HepG2 (cell line): ENCODE data around the gene ATP8A1. TPM values are rescaled to one million over a fixed set of nuclear protein-coding genes. Genes with fewer than 3 reads are reported as not detected.

ENCODE experiments used
- ATAD3A ChIP-seq: sonication (generic); formaldehyde crosslinking; IDR thresholded peaks from 2 replicates; pipeline ENCODE4 v1.4.0; 2020; ENCODE audit warnings: missing genetic modification reagents
- DNMT1 ChIP-seq: sonication (generic); formaldehyde crosslinking; IDR thresholded peaks from 2 replicates; pipeline ENCODE4 v1.5.1; 2020; ENCODE audit warnings: mild to moderate bottlenecking, missing genetic modification reagents
- EED ChIP-seq: sonication (generic); formaldehyde crosslinking; IDR thresholded peaks from 2 replicates; pipeline ENCODE4 v1.5.0; 2020; ENCODE audit warnings: mild to moderate bottlenecking, missing genetic modification reagents
- ERF ChIP-seq: IDR thresholded peaks from 2 replicates; pipeline ENCODE4 v1.6.1; 2018; ENCODE audit warnings: missing biosample characterization, missing genetic modification reagents
- GMEB1 ChIP-seq: sonication (generic); formaldehyde crosslinking; IDR thresholded peaks from 2 replicates; pipeline ENCODE4 v1.5.1; 2020; ENCODE audit warnings: missing genetic modification reagents, mild to moderate bottlenecking, borderline replicate concordance
- HCFC1 ChIP-seq: fragments of 150-350 bp; IDR thresholded peaks from 2 replicates; pipeline ENCODE4 v1.6.1; 2014; ENCODE audit warnings: low read depth, low read length
- HDAC1 ChIP-seq: sonication (generic); formaldehyde crosslinking; IDR thresholded peaks from 2 replicates; pipeline ENCODE4 v1.5.1; 2020; ENCODE audit warnings: mild to moderate bottlenecking, missing genetic modification reagents
- HNF4G ChIP-seq, 2 experiments: sonication (generic) in 1 of 2; formaldehyde crosslinking in 1 of 2; IDR thresholded peaks; 2 replicates each; pipeline versions ENCODE4 v1.4.0 to v1.6.1; 2011 to 2020; ENCODE audit warnings: borderline replicate concordance in 2 of 2, low read depth in 2 of 2, mild to moderate bottlenecking in 2 of 2, low read length in 1 of 2, missing genetic modification reagents in 1 of 2, moderate library complexity in 1 of 2
- IRF1 ChIP-seq: sonication (generic); formaldehyde crosslinking; IDR thresholded peaks from 2 replicates; pipeline ENCODE4 v1.4.0; 2020; ENCODE audit warnings: low read depth, mild to moderate bottlenecking, missing genetic modification reagents
- KDM6A ChIP-seq: IDR thresholded peaks from 2 replicates; pipeline ENCODE4 v1.6.1; 2016; ENCODE audit warnings: low read depth
- LBX2 ChIP-seq: sonication (generic); formaldehyde crosslinking; IDR thresholded peaks from 2 replicates; pipeline ENCODE4 v1.5.0; 2020; ENCODE audit warnings: missing genetic modification reagents, mild to moderate bottlenecking, borderline replicate concordance
- NFE2L1 ChIP-seq: sonication (generic); formaldehyde crosslinking; IDR thresholded peaks from 2 replicates; pipeline ENCODE4 v1.4.0; 2020; ENCODE audit warnings: missing genetic modification reagents, mild to moderate bottlenecking, borderline replicate concordance
- NR0B2 ChIP-seq: sonication (generic); formaldehyde crosslinking; IDR thresholded peaks from 2 replicates; pipeline ENCODE4 v1.4.0; 2020; ENCODE audit warnings: mild to moderate bottlenecking, missing genetic modification reagents
- PHF20 ChIP-seq: sonication (generic); formaldehyde crosslinking; IDR thresholded peaks from 2 replicates; pipeline ENCODE4 v1.5.0; 2020; ENCODE audit warnings: mild to moderate bottlenecking, missing genetic modification reagents
- SMYD3 ChIP-seq: sonication (generic); formaldehyde crosslinking; IDR thresholded peaks from 2 replicates; pipeline ENCODE4 v1.8.1; 2023; ENCODE audit warnings: mild to moderate bottlenecking, missing genetic modification reagents
- TAF1 ChIP-seq: sonication (generic); formaldehyde crosslinking; IDR thresholded peaks from 2 replicates; pipeline ENCODE4 v1.4.0; 2020; ENCODE audit warnings: missing genetic modification reagents
- ZBTB1 ChIP-seq: sonication (generic); formaldehyde crosslinking; IDR thresholded peaks from 2 replicates; pipeline ENCODE4 v1.4.0; 2020; ENCODE audit warnings: missing genetic modification reagents, borderline replicate concordance
- ZBTB10 ChIP-seq: sonication (generic); formaldehyde crosslinking; IDR thresholded peaks from 2 replicates; pipeline ENCODE4 v1.4.0; 2020; ENCODE audit warnings: missing genetic modification reagents, borderline replicate concordance
- ZBTB42 ChIP-seq: sonication (generic); formaldehyde crosslinking; IDR thresholded peaks from 2 replicates; pipeline ENCODE4 v1.5.0; 2020; ENCODE audit warnings: mild to moderate bottlenecking, missing genetic modification reagents
- ZFP90 ChIP-seq: sonication (generic); formaldehyde crosslinking; IDR thresholded peaks from 2 replicates; pipeline ENCODE4 v1.8.0; 2022; ENCODE audit warnings: missing genetic modification reagents, mild to moderate bottlenecking, inconsistent platforms, borderline replicate concordance
- ZNF17 ChIP-seq: sonication (generic); formaldehyde crosslinking; IDR thresholded peaks from 2 replicates; pipeline ENCODE4 v1.5.0; 2020; ENCODE audit warnings: mild to moderate bottlenecking, missing genetic modification reagents
- ZNF691 ChIP-seq: sonication (generic); formaldehyde crosslinking; IDR thresholded peaks from 2 replicates; pipeline ENCODE4 v1.4.0; 2020; ENCODE audit warnings: missing genetic modification reagents, low read depth, mild to moderate bottlenecking, borderline replicate concordance
- polyA plus RNA-seq, 8 experiments: library from polyadenylated mRNA; depleted of rRNA in 3 of 8; stranded (reverse) in 7 of 8; unstranded in 1 of 8; fragments of >200 nt; fragmentation: Illumina TruSeq in 4 of 8; extraction: Trizol in 4 of 8; gene quantifications; 2 replicates each; pipeline versions ENCODE4 v1.2.1 to v1.2.3, GENCODE V29; 2011 to 2016; ENCODE audit warnings: low read depth in 4 of 8, missing spikeins in 1 of 8, mixed read lengths in 1 of 8; ENCODE audit not compliant: insufficient read depth in 1 of 8
- total RNA-seq, 5 experiments: library from RNA; depleted of rRNA; stranded (reverse); fragments of >200 nt; fragmentation: Illumina TruSeq; extraction: Trizol; gene quantifications; 2 replicates each; pipeline ENCODE4 v1.2.3, GENCODE V29; 2016; ENCODE audit warnings: low read depth in 1 of 5

The ATP8A1 gene
- total and polyA plus RNA-seq, 2 of the 13 experiments (the other 11 are each of a cell fraction or from before 2014, with no cell fraction given): 1.7 to 6.2 TPM

GRCh38 chr4:42656944-42657792 lies at the start of gene ATP8A1 (continued):
- TF ChIP-seq HCFC1 (no peak), ZNF691 (no peak), KDM6A (CRISPR knock-in tag) (no peak), ZBTB42 (CRISPR knock-in tag) (no peak), DNMT1 (CRISPR knock-in tag) (no peak), SMYD3 (CRISPR knock-in tag) (0 out of 2 replicates have a peak, but pooled peaks have one; percentile 34), PHF20 (CRISPR knock-in tag) (peak; percentile 74), ZFP90 (no peak), ZNF17 (CRISPR knock-in tag) (0 out of 2 replicates have a peak, but pooled peaks have one; percentile 85), ATAD3A (CRISPR knock-in tag) (no peak), HNF4G (IDR thresholded peaks at IDR 0.05; ENCODE audit: borderline replicate concordance, low read depth, low read length) (no peak), HNF4G (CRISPR knock-in tag; IDR thresholded peaks at IDR 0.05; ENCODE audit: borderline replicate concordance, low read depth) (no peak), ERF (CRISPR knock-in tag) (peak; percentile 44; the same call in 1 of the 2 replicates), ZBTB1 (no peak), ZBTB10 (CRISPR knock-in tag) (no peak), HDAC1 (CRISPR knock-in tag) (peak; percentile 13; the same call in 1 of the 2 replicates), TAF1 (CRISPR knock-in tag) (peak; percentile 96), NR0B2 (CRISPR knock-in tag) (no peak), LBX2 (CRISPR knock-in tag) (no peak), GMEB1 (CRISPR knock-in tag) (peak; percentile 32; the same call in 1 of the 2 replicates), NFE2L1 (CRISPR knock-in tag) (no peak), EED (CRISPR knock-in tag) (0 out of 2 replicates have a peak, but pooled peaks have one; percentile 59), IRF1 (CRISPR knock-in tag) (no peak)
